HG02840 (cell line): ENCODE results near the gene UTP14C.
"Not testable (repeated sequence)": the region's sequence is repeated elsewhere in the genome, so short reads cannot be mapped to it uniquely, and the experiment has no call there.

ENCODE experiments used
- ATAC-seq: cut with Tn5 transposase; IDR thresholded peaks from one replicate; pipeline ENCODE4 v1.9.1; 2021; ENCODE audit warnings: mild to moderate bottlenecking, moderate library complexity, moderate number of reproducible peaks; ENCODE audit not compliant: unreplicated experiment, low FRiP score

UTP14C gene

GRCh38 chr13:52001120-52001731, 23.3 kb upstream of the UTP14C start:
- ATAC-seq, result no peak

- ATAC-seq, result no peak
Measured at GRCh38 chr13:52002361-52002760, 22.1 kb upstream of the UTP14C start.

GRCh38 chr13:52003541-52003940, 20.9 kb upstream of the UTP14C start:
- ATAC-seq, result no peak

- ATAC-seq, result no peak
Measured at GRCh38 chr13:52004511-52005170, 19.9 kb upstream of the UTP14C start.

- ATAC-seq, result no peak
Measured at GRCh38 chr13:52005841-52006522, 18.5 kb upstream of the UTP14C start.

- no peak for ATAC-seq
Measured at GRCh38 chr13:52006523-52007245, 17.8 kb upstream of the UTP14C start.

GRCh38 chr13:52009946-52010345, 14.5 kb upstream of the UTP14C start:
- ATAC-seq, result no peak

GRCh38 chr13:52010890-52011631, 13.4 kb upstream of the UTP14C start, which contains the start of gene ATP7B:
Gene ATP7B (minus strand): TSS chr13:52011450. CDS start chr13:52011337, 113 bp downstream.
- peak; percentile 2 for ATAC-seq

- ATAC-seq, result peak; percentile 99
Measured at GRCh38 chr13:52011632-52012511, 12.6 kb upstream of the UTP14C start, which contains the start of gene ALG11. Gene ALG11 (plus strand): TSS chr13:52012398. CDS start chr13:52012419, 21 bp downstream.

GRCh38 chr13:52012512-52012836, 12.0 kb upstream of the UTP14C start:
- no peak for ATAC-seq

- ATAC-seq, result no peak
Measured at GRCh38 chr13:52016296-52016695, 8.2 kb upstream of the UTP14C start.

GRCh38 chr13:52020191-52020590, 4.3 kb upstream of the UTP14C start:
- ATAC-seq, result no peak

- ATAC-seq, result no peak
Measured at GRCh38 chr13:52022356-52022755, 2.1 kb upstream of the UTP14C start.

GRCh38 chr13:52025475-52026245, 1.2 kb downstream of the UTP14C start:
- ATAC-seq, result no peak

GRCh38 chr13:52026246-52026626, 1.7 kb downstream of the UTP14C start:
- ATAC-seq, result no peak

- no peak for ATAC-seq
Measured at GRCh38 chr13:52027832-52028231, 3.3 kb downstream of the UTP14C start.

- ATAC-seq, result no peak
Measured at GRCh38 chr13:52029569-52029968, 5.1 kb downstream of the UTP14C start.

GRCh38 chr13:52030401-52030800, 5.9 kb downstream of the UTP14C start:
- not testable (repeated sequence) for ATAC-seq

- ATAC-seq, result no peak
Measured at GRCh38 chr13:52033039-52033438, 8.5 kb downstream of the UTP14C start.
